Heart right ventricle (tissue), 16 donors: ENCODE data around the gene KRTAP4-2. TPM values are rescaled to one million over a fixed set of nuclear protein-coding genes. Genes with fewer than 3 reads are reported as not detected.

Experiments
- ATAC-seq, 8 donors: fragments of 200-7000 bp; cut with Tn5 transposase; one replicate each; pipeline ENCODE4 v1.9.1; 2020; ENCODE audit warnings: mild to moderate bottlenecking in 8 of 8, moderate library complexity in 8 of 8, moderate number of reproducible peaks in 1 of 8
- DNase-seq, 2 donors: peaks; one replicate each; pipeline ENCODE4 v3.0.0-alpha.2; 2020
- H3K27ac ChIP-seq, 10 donors: fragments of 200-600 bp; sonication (generic) in 2 of 10; one replicate each; pipeline versions ENCODE4 v1.5.0 to v1.8.0; 2020 to 2022; ENCODE audit warnings: mild to moderate bottlenecking in 3 of 10
- H3K27me3 ChIP-seq, 7 donors: fragments of 200-600 bp; one replicate each; pipeline ENCODE4 v1.8.0; 2021 to 2022; ENCODE audit warnings: mild to moderate bottlenecking in 2 of 7
- H3K36me3 ChIP-seq, 9 donors: fragments of 200-600 bp; sonication (generic) in 1 of 9; one replicate each; pipeline versions ENCODE4 v1.5.0 to v1.8.0; 2020 to 2022; ENCODE audit warnings: mild to moderate bottlenecking in 2 of 9
- H3K4me1 ChIP-seq, 9 donors: fragments of 200-600 bp; sonication (generic) in 1 of 9; one replicate each; pipeline versions ENCODE4 v1.5.0 to v1.8.0; 2020 to 2022; ENCODE audit warnings: mild to moderate bottlenecking in 4 of 9
- H3K4me3 ChIP-seq, 10 donors: fragments of 200-600 bp; sonication (generic) in 2 of 10; one replicate each; pipeline versions ENCODE4 v1.5.0 to v1.8.0; 2020 to 2022; ENCODE audit warnings: mild to moderate bottlenecking in 7 of 10, moderate library complexity in 2 of 10
- H3K9me3 ChIP-seq, 11 donors: fragments of 200-600 bp in 10 of 11; sonication (generic) in 2 of 11; one replicate each; pipeline versions ENCODE4 v1.5.0 to v1.8.0; 2013 to 2022; ENCODE audit warnings: mild to moderate bottlenecking in 2 of 11, control low read depth in 1 of 11, moderate library complexity in 1 of 11
- WGBS, 2 donors: extraction: QIAGEN DNeasy Blood & Tissue Kit; methylation state at CpG; one replicate each; pipeline ENCODE4 v1.1.7; 2013; ENCODE audit warnings: inconsistent platforms in 1 of 2; 5-methylcytosine and 5-hydroxymethylcytosine counted together
- intact Hi-C, 10 donors: fragments of 100-400 bp; cut with DNase I; formaldehyde crosslinking; loops; one replicate each; pipeline versions ENCODE4 v1.11.1 to v1.14.2; 2022
- polyA plus RNA-seq, 2 donors: library from polyadenylated mRNA; stranded (reverse); fragments of 200-250 nt; gene quantifications; one replicate each; pipeline ENCODE4 v1.2.3, GENCODE V29; 2013
- total RNA-seq, 10 donors: library from RNA; stranded (reverse); fragmentation: NEBNext Ultra II Directional in 3 of 10; extraction: Animal tissue kit (Norgen Biotek cat#: 25700) in 3 of 10; gene quantifications; one replicate each; pipeline versions ENCODE4 v1.2.1 to v1.2.4, GENCODE V29; 2021 to 2023
- TF ChIP-seq, protein P1 (sequence below), 9 donors: fragments of 200-600 bp; sonication (generic) in 2 of 9; IDR thresholded peaks; one replicate each; pipeline versions ENCODE4 v1.5.0 to v1.8.0; 2021 to 2022; ENCODE audit warnings: antibody characterized with exemption in 9 of 9, mild to moderate bottlenecking in 5 of 9, moderate library complexity in 1 of 9
- donor health status: Arrhythmogenic right ventricular cardiomyopathy.
- donor health status: ischemic (EF 13 %, LVEDD 7.1; RV severe dilation, severe dysfunction).
- donor health status: healthy with polysubstance abuse.
- donor health status: DM: no; HTN: yes; CAD: no.
- donor health status: DM: no; HTN: no; CAD: no.
- donor health status: ischemic (EF 25% LVEDD 6.9; RV normal size, moderate dysfunction).
- donor health status: ischemic (EF 25% LVEDD 5.7; RV mildly dilated, moderate dysfunction).
- donor health status: healthy.
- donor health status: DM: yes; HTN: yes; CAD: no.
- donor health status: Ischemic cardiomyopathy.
- donor health status: ischemic (EF 35%, LVEDD 5.7; RV mildly dilated, moderate dysfunction).
- donor health status: nonischemic (EF 11% LVEDD 7.7; RV severe dilation, severe dysfunction).
- donor health status: DM: yes; HTN: yes; CAD: no.
- donor health status: PGD.
- donor health status: ischemic (EF 29% LVEDD 5.4; RV normal size, mild dysfunction).
- donor health status: nonischemic (EF 23%, LVEDD 6.1; RV moderate dilation, normal function).

The KRTAP4-2 gene
- total and polyA plus RNA-seq, 12 donors: not detected

DNA sequence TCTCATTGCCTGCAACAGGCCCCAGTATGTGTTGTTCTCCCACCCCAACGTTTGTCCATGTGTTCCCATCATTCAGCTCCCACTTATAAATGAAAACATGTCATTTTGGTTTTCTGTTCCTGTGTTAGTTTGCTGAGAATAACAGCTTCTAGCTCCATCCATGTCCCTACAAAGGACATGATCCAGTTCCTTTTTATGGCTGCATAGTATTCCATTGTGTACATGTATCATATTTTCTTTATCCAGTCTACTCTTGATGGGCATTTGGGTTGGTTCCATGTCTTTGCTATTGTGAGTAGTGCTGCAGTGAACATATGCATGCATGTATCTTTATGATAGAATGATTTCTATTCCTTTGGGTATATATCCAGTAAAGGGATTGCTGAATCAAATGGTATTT, 37.7 kb upstream of the KRTAP4-2 start:
- peaks cover 0 to 13% (median 0%) of the 10 kb centered on the region in 11 donors for H3K9me3 ChIP-seq
- no peaks in the 10 kb centered on the region for H3K4me1 ChIP-seq
- no peaks in the 10 kb centered on the region for H3K36me3 ChIP-seq
- no peak overlapping the region for H3K4me3 ChIP-seq
- WGBS, 2 donors: 53 to 64% methylated on average over 1 of the region's 1 CpG
- H3K27me3 ChIP-seq: peaks cover 0 to 48% (median 27%) of the 10 kb centered on the region in 7 donors
- no peak overlapping the region for H3K27ac ChIP-seq
- no peak for DNase-seq
- no peak for ATAC-seq
- intact Hi-C loops: no loop called here
- TF ChIP-seq, protein P1, sequence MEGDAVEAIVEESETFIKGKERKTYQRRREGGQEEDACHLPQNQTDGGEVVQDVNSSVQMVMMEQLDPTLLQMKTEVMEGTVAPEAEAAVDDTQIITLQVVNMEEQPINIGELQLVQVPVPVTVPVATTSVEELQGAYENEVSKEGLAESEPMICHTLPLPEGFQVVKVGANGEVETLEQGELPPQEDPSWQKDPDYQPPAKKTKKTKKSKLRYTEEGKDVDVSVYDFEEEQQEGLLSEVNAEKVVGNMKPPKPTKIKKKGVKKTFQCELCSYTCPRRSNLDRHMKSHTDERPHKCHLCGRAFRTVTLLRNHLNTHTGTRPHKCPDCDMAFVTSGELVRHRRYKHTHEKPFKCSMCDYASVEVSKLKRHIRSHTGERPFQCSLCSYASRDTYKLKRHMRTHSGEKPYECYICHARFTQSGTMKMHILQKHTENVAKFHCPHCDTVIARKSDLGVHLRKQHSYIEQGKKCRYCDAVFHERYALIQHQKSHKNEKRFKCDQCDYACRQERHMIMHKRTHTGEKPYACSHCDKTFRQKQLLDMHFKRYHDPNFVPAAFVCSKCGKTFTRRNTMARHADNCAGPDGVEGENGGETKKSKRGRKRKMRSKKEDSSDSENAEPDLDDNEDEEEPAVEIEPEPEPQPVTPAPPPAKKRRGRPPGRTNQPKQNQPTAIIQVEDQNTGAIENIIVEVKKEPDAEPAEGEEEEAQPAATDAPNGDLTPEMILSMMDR (IDR thresholded peaks at IDR 0.05): no peak

GRCh38 chr17:41212524-41213169, 34.6 kb upstream of the KRTAP4-2 start:
- 72 to 77% methylated on average over 7 of the region's 7 CpGs for WGBS, 2 donors

DNA sequence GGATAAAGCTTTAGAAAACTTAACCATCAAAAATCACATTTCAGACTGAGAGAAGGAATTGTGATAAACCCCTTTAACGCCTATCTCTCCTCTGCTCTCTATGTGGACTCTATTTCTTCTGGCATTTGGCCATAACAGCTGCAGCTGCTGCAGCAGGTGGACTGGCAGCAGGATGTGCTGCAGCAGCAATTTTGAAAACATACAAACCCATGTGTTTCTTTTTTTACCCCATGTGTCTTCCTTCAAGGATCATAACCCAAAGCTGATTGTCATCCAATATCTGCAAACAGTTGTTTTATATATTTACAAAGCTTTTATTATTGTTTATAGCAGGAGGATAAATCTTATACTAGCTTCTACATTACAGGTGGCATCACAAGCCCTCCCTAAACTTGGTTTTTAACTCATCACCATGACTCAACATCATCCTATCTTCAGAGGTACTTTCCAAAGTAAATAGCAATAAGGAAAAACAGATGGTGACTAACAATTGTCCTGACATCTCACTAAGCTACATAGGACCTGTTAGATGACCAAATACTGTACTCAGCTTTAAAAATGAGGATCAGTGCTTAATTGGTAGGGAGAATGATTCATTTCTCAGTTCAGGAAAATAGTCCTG, 33.9 kb upstream of the KRTAP4-2 start:
- Histone ChIP-seq H3K4me3 (no peak overlapping the region), H3K27ac (no peak overlapping the region), H3K4me1 (no peaks in the 10 kb centered on the region), H3K36me3 (no peaks in the 10 kb centered on the region), H3K27me3 (peaks cover 0 to 62% (median 39%) of the 10 kb centered on the region in 7 donors), H3K9me3 (no peaks in the 10 kb centered on the region)
- TF ChIP-seq, protein P1 (IDR thresholded peaks at IDR 0.05): no peak
- 40 to 55% methylated on average over 1 of the region's 1 CpG for WGBS, 2 donors
- intact Hi-C loops: no loop called here
- DNase-seq: no peak
- ATAC-seq: no peak

More at GRCh38 chr17:41212524-41213169, 34.6 kb upstream of the KRTAP4-2 start:
- Histone ChIP-seq H3K4me3 (no peak overlapping the region), H3K9me3 (no peaks in the 10 kb centered on the region), H3K4me1 (no peaks in the 10 kb centered on the region), H3K36me3 (no peaks in the 10 kb centered on the region), H3K27me3 (peaks cover 0 to 64% (median 41%) of the 10 kb centered on the region in 7 donors), H3K27ac (no peak overlapping the region)
- DNase-seq (no peak), ATAC-seq (no peak)
- TF ChIP-seq, protein P1 (IDR thresholded peaks at IDR 0.05): no peak
- intact Hi-C loops: no loop called here

DNA sequence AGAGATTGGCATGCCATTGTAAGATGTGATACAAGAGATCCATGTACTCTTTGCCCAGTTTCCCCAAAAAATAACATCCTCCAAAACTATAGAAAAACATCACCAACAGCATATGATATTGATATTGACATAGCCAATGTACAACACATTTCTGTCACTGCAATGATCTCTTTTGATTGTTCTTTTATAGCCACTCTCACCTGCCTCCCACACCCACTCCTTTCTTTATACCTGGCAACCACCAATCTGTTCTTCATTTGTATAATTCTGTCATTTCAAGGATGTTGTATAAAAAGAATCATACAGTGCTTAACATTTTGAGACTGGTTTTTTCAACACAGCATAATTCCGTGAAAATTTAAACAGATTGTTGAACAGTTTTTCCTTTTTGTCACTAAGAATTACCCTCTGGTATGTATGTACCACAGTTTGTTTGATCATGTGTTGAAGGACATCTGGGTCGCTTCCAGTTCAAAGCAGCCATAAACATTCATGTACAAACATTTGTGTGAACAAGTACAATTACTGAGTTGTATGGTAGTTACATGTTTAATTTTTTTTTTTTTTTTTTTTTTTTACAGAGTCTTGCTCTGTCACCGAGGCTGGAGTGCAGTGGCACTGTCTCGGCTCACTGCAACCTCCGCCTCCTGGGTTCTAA, 21.5 kb upstream of the KRTAP4-2 start:
- Histone ChIP-seq H3K4me3 (no peak overlapping the region), H3K4me1 (no peaks in the 10 kb centered on the region), H3K36me3 (no peaks in the 10 kb centered on the region), H3K27me3 (no peaks in the 10 kb centered on the region), H3K27ac (no peak overlapping the region), H3K9me3 (peaks cover 0 to 10% (median 0%) of the 10 kb centered on the region in 11 donors)
- no peak for ATAC-seq
- TF ChIP-seq, protein P1 (IDR thresholded peaks at IDR 0.05): no peak
- WGBS, 2 donors: 66 to 88% methylated on average over 4 to 5 of the region's 5 CpGs
- intact Hi-C loops: no loop called here
- DNase-seq: no peak
